Testis (tissue), 3 donors: ENCODE data around the gene KIF6. TPM values are rescaled to one million over a fixed set of nuclear protein-coding genes. Genes with fewer than 3 reads are reported as not detected.

Experiments
- DNase-seq: peaks from one replicate; pipeline ENCODE4 v3.0.0-alpha.2; 2019
- H3K27ac ChIP-seq, 2 donors: fragments of 200-600 bp; sonication (generic); one replicate each; pipeline ENCODE4 v1.5.1; 2019
- H3K27me3 ChIP-seq: fragments of 200-600 bp; sonication (generic); one replicate; pipeline ENCODE4 v1.5.1; 2019
- H3K36me3 ChIP-seq: fragments of 200-600 bp; sonication (generic); one replicate; pipeline ENCODE4 v1.5.1; 2017; ENCODE audit warnings: low read depth; ENCODE audit errors: missing control alignments
- H3K4me1 ChIP-seq: fragments of 200-600 bp; sonication (generic); one replicate; pipeline ENCODE4 v1.5.1; 2019
- H3K4me3 ChIP-seq, 2 donors: fragments of 200-600 bp; sonication (generic); one replicate each; pipeline ENCODE4 v1.5.1; 2017 to 2019
- H3K9me3 ChIP-seq: fragments of 200-600 bp; sonication (generic); one replicate; pipeline ENCODE4 v1.5.1; 2017
- CTCF ChIP-seq, 3 experiments: fragments of 450-650 bp in 2 of 3; fragments of 200-600 bp in 1 of 3; sonication (generic) in 1 of 3; IDR thresholded peaks; one replicate each; pipeline ENCODE4 v1.5.1; 2016 to 2019; ENCODE audit warnings: antibody characterized with exemption in 3 of 3, mild to moderate bottlenecking in 2 of 3, moderate library complexity in 1 of 3
- POLR2A ChIP-seq: fragments of 450-650 bp; IDR thresholded peaks from one replicate; pipeline ENCODE4 v1.6.1; 2017; ENCODE audit warnings: antibody characterized with exemption, mild to moderate bottlenecking, moderate library complexity
- WGBS, 2 donors: methylation state at CpG; one replicate each; pipeline ENCODE4 v1.1.5; 2018; 5-methylcytosine and 5-hydroxymethylcytosine counted together
- intact Hi-C: fragments of 100-400 bp; cut with DNase I; formaldehyde crosslinking; loops from one replicate; pipeline ENCODE4 v1.15.1; 2023; ENCODE audit warnings: low total_unique reads
- polyA plus RNA-seq: library from polyadenylated mRNA; stranded (reverse); fragments of 350-450 nt; fragmentation: Illumina TruSeq; extraction: RNeasy Lipid Tissue Mini Kit (QIAGEN cat#74804); gene quantifications from one replicate; pipeline ENCODE4 v1.2.3, GENCODE V29; 2014; ENCODE audit warnings: low read depth, low replicate concordance; ENCODE audit not compliant: insufficient read depth
- total RNA-seq, 2 donors: library from RNA; depleted of rRNA; stranded (reverse); fragments of >200 nt; gene quantifications; one replicate each; pipeline ENCODE4 v1.2.3, GENCODE V29; 2016

The KIF6 gene
- total and polyA plus RNA-seq, 3 donors from 2014 or later: 4.2 to 12.0 (median 6.3) TPM

DNA sequence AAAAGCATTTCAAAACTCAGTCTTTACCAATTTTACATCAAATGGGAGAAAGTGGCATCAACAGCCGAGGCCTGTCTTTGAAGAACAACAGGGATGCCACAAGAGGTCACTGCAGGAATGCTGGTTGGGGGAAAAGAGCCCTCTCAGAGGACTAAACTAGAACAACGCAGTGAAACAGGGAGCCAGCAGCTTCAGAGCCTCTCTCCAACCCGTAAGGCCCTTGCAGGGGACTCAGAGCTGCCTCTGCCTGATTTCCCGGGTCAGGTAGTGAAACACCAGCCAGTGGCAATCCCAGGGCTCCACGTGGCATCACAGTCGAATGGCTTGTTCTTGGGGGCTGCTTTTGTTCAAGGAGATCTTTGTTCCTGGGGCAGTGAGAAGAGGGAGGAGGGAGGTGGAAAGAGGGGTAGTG lies 347.7 kb downstream of the KIF6 start:
- WGBS, 2 donors: 32 to 42% methylated on average over 6 of the region's 6 CpGs
- Histone ChIP-seq H3K4me1 (no peaks in the 10 kb centered on the region), H3K4me3 (no peak overlapping the region), H3K36me3 (no peaks in the 10 kb centered on the region), H3K27me3 (no peaks in the 10 kb centered on the region), H3K27ac (no peak overlapping the region), H3K9me3 (no peaks in the 10 kb centered on the region)
- DNase-seq: peak; percentile 84
- intact Hi-C loops: no loop called here
- TF ChIP-seq CTCF (IDR thresholded peaks at IDR 0.05) (peak in 2 of 3 experiments; percentile 38 to 40), POLR2A (no peak)

DNA sequence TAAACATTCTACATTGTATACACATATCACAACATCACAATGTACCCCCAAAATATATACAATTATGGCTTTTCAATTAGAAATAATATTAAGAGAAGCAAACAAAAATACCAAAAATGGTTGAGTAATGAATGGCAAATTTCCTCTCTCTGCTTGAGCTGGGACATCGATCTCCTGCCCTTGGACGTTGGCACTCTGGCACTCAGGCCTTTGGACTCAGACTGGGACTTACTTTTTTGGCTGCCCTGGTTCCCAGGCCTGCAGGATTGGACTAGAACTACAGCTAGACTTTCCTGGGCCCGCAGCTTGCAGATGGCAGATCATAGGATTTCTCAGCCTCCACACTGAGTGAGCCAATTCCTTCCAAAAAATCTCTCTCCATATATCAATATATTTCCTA lies 349.8 kb downstream of the KIF6 start:
- no peak overlapping the region for H3K4me3 ChIP-seq
- H3K27me3 ChIP-seq: no peaks in the 10 kb centered on the region
- no peak for DNase-seq
- TF ChIP-seq POLR2A (no peak), CTCF (IDR thresholded peaks at IDR 0.05) (no peak)
- intact Hi-C loops: no loop called here
- H3K36me3 ChIP-seq: no peaks in the 10 kb centered on the region
- no peak overlapping the region for H3K27ac ChIP-seq
- WGBS, 2 donors: 86 to 88% methylated on average over 3 of the region's 3 CpGs
- no peaks in the 10 kb centered on the region for H3K9me3 ChIP-seq
- no peaks in the 10 kb centered on the region for H3K4me1 ChIP-seq

DNA sequence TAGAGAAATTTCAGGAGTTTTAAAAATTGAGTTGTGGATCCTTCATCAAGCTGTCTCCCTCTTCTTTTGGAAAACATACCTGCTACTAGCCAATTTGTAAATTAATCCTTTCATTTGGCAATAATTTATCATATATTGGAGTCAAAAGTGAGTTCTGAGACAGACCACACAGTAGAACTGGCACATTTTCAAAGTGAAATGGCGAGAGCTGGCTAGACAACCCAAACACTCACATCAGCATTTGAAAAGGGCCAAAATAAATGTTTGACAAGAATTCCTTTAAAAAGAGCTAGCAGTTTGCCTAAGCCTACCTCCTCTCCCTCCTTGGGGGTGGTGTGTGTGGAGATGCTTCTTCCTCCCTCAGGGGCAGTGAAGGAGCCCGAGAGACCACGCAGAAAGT lies 354.8 kb downstream of the KIF6 start:
- no peak overlapping the region for H3K27ac ChIP-seq
- no peaks in the 10 kb centered on the region for H3K9me3 ChIP-seq
- H3K4me1 ChIP-seq: peaks cover 11% of the 10 kb centered on the region
- DNase-seq: no peak
- H3K4me3 ChIP-seq: no peak overlapping the region
- no peaks in the 10 kb centered on the region for H3K36me3 ChIP-seq
- 72 to 77% methylated on average over 3 of the region's 3 CpGs for WGBS, 2 donors
- no peaks in the 10 kb centered on the region for H3K27me3 ChIP-seq
- TF ChIP-seq POLR2A (no peak), CTCF (IDR thresholded peaks at IDR 0.05) (no peak)
- intact Hi-C loops: no loop called here

DNA sequence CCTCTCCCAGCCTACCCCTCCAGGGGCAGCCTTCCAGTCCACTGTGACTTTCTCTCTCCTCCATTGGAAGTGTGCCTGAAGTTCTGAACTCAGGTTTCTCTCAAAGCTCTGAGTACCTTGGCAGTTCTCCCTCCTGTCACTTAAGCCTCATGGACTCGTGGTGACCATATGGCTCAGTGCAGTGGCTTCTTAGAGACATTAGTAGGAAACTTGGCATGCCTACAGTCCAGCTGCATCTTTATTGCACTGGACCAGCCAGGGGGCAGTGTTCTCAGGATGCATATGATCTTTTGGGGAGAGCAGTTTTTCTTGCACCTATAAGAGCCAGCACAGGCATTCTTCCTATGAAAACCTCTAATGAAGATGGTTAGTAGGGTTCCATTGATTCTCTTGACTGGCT lies 355.2 kb downstream of the KIF6 start:
- Histone ChIP-seq H3K4me1 (peaks cover 11% of the 10 kb centered on the region), H3K36me3 (no peaks in the 10 kb centered on the region), H3K27me3 (no peaks in the 10 kb centered on the region), H3K27ac (no peak overlapping the region), H3K4me3 (no peak overlapping the region), H3K9me3 (no peaks in the 10 kb centered on the region)
- intact Hi-C loops: no loop called here
- no peak for DNase-seq
- 40 to 65% methylated on average over 1 of the region's 1 CpG for WGBS, 2 donors
- TF ChIP-seq CTCF (IDR thresholded peaks at IDR 0.05) (peak in 1 of 3 experiments; percentile 23), POLR2A (no peak)

DNA sequence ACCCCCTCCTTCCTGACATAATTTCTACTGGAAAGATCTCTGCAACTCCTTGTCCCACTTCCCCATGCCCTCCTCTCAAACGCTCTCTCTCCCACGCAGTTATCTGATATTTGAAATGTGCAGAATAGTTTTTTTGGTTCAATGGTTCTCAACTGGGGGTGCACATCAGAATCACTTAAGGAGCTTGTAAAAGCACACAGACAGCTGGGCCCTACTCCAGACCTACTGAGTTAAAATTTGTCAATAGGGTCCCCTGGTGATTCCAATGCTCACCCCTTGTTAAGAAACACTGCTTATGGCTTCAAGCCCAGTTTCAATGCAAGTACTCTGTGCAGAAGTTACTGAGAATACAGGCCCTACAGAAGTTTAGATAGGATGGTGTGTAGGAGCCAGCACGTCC lies 357.5 kb downstream of the KIF6 start:
- Histone ChIP-seq H3K27ac (no peak overlapping the region), H3K4me3 (no peak overlapping the region), H3K27me3 (no peaks in the 10 kb centered on the region), H3K36me3 (no peaks in the 10 kb centered on the region), H3K4me1 (peaks cover 11% of the 10 kb centered on the region), H3K9me3 (no peaks in the 10 kb centered on the region)
- DNase-seq: no peak
- TF ChIP-seq POLR2A (no peak), CTCF (IDR thresholded peaks at IDR 0.05) (no peak)
- intact Hi-C loops: no loop called here
- WGBS, 2 donors: 64 to 77% methylated on average over 3 of the region's 3 CpGs
